HG03196 (cell line): Measurements from ENCODE around the gene OR2S2.
"Not testable (repeated sequence)": the region's sequence is repeated elsewhere in the genome, so short reads cannot be mapped to it uniquely, and the experiment has no call there.

Source experiments
- ATAC-seq: cut with Tn5 transposase; IDR thresholded peaks from one replicate; pipeline ENCODE4 v1.9.1; 2021; ENCODE audit not compliant: unreplicated experiment

Gene OR2S2, protein sequence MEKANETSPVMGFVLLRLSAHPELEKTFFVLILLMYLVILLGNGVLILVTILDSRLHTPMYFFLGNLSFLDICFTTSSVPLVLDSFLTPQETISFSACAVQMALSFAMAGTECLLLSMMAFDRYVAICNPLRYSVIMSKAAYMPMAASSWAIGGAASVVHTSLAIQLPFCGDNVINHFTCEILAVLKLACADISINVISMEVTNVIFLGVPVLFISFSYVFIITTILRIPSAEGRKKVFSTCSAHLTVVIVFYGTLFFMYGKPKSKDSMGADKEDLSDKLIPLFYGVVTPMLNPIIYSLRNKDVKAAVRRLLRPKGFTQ

DNA sequence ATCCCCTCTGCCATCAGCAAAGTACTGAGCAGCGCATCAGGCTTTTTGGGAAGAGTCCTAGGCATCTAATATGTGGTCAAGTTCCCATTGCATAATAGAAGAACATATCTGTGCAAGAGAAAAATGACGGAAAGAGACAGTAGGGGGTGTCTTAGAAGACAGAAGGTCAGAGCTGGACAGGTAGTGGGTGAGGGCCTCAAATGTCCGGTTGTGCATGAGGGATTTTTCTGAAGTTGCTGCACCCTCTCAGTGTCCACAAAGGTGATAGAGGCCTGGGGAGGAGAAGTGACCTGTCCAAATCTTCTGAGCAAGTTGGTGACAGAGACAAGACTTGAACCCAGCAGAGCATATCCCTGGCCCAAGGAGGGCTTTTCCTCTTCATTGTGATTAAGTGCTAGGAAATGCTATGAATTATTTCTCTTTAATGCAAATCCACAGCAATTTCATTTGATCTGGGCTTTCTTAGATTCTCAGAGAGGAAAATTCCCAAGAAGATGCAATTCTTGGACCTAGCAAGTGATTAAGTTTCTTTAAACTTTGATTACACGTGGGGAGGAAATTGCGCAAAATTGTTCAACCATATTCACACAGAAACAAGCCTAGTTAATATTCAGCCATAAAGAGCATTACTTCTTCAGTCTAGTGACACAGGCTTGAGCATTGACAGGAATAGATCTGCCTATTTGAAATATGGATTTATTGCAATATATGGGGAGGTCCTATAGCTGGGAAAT, at the start of gene OR2S2:
Gene OR2S2 (minus strand): TSS at position 51 of the 734 bp plus-strand sequence. CDS start 56 bp downstream, outside the sequence.
- ATAC-seq: no peak

DNA sequence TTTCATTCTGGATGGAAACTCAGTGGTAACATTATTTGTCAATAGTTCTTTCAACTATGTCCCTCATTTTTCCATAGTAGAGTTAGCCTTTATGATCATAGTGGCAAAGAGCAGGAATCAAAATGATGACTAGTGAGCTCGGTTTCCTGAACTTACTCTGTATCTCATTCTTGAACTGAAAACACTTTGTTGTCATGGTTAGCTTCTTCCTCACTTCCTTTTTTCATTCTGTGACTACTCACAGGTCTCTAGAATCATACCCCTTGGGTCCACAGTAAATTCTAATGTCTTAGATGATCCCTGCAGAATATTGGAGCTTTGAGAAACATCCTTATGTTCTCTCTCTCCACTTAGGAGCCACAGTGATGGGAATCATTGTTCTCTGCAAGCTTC, 49.4 kb upstream of the OR2S2 start:
- no peak for ATAC-seq

DNA sequence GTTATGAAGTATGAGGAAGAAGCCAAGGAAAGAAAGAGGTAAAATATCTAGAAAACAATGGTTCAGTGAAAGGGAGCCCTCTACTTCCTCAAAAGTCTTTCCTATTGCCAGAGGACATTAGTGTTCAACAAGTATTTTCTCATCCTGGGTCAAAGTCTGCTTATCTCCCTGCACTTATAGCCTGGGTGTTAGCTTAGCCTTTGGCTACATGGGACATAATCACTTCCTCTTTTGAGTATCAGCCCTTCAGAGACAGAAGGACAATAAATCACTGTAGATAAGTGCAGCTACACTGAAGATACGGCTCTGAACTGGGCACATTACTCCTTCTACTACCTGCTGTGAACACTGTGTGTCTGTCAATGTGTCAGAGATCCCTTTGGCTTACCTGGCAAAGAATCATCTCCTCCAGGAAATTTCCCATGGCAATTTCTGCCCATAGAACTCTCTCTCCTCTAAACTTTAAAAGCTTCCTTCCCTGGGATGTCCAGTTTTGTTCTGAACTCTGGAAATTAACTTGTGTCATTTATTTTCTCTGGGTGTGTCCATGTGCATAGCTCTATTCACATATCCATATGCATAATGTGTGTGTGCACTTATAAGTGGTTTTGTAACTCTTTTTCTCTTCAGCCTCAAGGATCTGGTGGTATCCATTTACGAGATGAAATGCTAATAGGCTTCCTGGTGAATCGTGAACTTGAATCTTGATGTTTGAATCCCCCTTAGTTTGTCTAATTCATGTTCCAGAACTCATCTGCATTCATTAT, 48.8 kb upstream of the OR2S2 start:
- no peak for ATAC-seq

DNA sequence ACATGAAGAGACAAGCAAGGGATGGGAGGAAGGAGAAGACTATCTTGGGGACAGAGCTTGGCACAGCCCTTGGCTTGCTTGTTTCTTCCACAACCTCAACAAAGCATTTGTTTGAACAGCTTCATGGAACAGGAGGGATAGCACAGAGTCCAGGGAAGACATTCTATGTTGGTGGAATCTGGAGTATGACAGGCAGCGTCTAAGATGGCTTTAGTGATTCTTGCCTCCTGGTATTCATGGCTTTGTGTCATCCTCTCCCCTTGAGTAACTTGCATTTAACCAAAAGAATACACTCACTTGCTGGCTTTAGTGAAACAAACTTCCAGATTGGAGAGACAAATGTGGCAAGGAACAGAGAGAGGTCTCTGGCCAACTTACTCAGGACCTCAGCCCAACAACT, 47.9 kb upstream of the OR2S2 start:
- no peak for ATAC-seq

DNA sequence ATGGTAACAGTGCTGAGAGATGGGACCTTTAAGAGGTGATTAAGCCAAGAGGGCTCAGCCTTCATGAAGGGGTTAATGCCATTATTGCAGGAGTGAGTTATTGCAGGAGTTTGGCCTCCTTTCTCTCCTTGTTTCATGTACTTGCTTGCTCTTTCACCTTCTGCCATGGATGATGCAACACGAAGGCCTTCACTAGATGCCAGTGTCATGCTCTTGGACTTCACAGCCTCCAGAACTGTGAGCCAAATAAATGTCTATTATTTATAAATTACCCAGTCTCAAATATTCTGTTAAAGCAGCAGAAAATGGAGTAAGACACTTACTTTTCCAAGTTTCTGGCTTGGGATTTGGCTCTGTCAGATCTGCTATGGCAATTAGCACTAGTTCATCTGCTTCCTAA, 40.4 kb upstream of the OR2S2 start:
- no peak for ATAC-seq

DNA sequence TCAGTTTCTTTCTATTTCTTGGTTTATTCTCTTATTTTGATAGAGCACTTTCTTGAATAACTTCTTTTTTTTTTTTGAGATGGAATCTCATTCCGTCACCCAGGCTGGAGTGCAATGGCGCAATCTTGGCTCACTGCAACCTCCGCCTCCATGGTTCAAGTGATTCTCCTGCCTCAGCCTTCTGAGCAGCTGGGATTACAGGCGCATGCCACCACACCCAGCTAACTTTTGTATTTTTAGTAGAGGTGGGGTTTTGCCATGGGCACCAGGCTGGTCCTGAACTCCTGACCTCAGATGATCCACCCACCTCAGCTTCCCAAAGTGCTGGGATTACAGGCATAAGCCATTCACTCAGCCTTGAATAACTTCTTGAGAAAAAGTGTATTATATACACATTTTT, 39.1 kb upstream of the OR2S2 start:
- ATAC-seq: not testable (repeated sequence)

DNA sequence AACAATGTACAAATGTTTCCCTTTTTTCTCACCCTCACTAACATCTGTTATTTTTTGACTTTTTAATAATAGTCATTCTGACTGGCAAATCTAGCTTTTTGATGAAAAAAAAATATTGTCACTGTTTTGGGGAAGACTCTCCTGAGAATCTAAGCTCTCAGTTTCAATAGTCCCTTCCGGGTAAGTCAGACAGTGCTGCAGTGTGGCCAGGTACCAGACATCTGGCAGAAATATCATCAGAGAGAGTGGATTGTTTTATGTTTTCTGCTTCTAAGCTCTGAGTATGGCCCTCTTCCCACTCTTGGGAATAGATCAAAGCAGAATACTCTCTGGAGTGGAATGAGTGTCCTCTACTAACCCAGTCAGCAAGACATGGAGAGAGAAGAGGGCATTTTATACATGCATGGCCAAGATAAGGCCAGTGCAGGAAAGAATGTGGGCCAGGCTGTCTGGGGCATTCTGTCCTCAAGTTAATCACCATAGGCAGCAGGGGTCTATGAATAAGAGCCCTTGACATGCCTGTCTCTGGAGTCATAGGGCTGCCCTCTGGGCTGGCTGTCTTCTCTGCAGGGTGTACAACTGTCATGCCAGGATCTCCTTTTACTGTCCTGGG, 38.5 kb upstream of the OR2S2 start:
- ATAC-seq: no peak

DNA sequence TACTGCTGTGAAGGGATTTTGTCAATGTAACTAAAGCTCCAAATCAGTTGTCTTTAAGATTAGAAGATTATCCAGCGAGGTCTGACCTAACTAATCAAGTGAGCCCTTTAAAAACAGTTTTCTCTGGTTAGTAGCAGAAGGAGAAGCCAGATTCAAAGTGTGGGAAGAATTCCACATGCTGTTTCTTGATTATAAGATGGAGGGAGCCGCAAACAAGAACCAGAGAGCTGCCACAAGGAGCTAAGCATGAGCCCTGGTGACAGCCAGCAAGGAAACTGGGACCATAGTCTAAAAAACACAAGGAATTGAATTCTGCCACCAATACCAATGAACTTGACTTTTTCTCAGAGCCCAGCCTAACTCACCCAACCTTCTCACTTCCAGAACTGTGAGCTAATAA, 37.0 kb upstream of the OR2S2 start:
- ATAC-seq: no peak

DNA sequence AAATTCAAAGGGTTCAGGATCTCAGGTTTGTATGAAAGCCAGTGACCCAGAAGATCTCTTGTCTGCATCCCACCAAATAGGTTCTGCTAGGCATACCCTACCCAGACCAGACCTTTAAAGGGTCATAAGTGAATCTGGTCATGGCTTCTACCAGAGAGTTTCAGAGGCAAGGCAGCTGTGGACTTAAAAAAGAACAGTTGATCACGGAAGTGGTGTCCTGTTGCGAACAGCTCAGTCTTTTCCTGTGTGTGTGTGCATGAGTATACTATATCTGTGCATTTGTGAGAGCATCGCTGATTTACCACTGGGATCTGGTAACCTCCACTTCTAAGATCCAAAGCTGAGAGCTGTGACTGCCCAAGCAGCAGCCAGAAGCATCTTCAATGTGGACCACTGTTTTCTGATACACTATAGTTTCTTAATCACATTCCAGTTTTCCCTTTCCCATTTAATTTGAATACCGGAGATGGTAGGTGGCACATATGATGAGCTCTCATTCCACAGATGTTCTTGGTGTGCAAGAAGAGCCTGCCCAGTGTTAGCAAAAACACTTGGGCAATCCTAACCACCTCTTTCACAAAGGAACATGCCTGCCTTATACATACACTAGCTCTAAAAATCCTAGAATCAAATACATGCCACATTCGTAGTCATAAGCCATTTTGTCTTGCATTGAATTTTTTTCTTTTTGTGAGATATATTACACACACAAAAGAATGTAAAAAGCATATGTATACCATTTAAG, 36.2 kb upstream of the OR2S2 start:
- no peak for ATAC-seq

DNA sequence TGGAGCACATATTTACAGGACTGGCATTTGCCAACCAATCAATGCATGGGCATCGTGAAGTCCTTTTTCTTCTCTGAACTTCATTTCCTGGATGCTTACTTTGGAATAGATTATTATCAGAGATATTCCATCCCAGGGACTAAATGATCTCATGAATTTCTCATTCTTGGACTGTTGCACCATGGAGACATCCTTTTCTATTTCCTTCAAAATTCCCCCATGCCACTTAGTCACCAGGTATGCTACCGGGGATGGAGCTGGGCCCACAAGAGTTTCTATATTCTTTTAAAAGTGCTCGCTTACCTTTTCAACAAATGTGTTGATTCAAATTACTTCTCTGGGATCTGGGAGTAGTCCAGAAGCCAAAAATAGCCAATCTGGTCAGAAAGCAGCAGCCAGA, 35.2 kb upstream of the OR2S2 start:
- ATAC-seq: not testable (repeated sequence)

DNA sequence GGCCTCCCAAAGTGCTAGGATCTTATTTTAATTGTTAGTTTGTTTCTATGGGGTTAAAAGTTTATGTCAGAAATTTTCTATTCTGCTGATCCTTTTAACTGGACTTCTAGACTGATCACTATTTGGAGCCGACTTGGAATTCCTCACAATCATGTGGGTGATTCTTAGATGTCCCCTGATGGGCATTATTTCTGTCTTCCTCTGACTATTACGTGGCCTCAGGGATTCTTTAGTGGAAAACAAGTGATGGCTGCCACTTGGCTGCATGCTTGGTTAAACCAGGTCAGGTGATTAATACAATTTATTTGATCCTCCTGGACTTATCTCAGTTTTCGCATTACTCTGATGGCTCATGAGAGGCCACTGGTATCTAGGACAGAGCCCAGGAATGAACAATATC, 32.2 kb upstream of the OR2S2 start:
- no peak for ATAC-seq

DNA sequence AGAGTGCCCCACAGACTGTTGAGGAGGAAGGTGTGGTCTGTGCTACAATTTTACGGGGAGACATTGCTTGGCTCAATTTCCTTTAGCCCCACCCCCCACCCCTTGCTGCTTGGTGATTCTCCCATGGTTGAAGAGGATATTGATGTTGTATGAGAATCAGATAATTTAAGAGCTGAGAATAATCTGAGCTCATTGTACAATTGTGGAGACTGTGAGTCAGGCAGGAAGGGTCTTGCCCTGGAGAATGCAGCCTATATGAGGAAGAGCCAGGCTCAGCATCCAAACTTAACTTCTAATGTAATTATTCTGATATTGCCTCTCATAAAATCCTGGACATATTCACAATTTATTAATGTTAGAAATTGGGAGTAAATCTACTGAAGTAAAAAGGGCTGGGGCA, 26.1 kb upstream of the OR2S2 start:
- ATAC-seq: no peak

DNA sequence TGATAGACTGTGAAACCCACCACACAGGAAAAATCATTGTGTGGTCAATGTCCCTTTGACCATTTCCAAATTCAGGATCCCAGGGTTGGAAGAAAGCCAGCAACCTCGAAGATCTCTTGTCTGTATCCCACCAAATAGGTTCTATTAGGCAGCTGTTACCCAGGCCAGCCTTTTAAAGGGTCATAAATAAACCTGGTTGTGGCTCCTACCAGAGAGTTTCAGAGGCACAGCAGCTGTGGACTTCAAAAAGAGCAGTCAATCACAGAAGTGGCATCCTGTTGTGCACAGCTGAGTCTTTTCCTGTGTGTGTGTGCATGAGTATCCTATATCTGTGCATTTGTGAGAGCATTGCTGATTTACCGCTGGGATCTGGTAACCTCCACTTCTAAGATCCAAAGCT, 23.7 kb upstream of the OR2S2 start:
- ATAC-seq: no peak

DNA sequence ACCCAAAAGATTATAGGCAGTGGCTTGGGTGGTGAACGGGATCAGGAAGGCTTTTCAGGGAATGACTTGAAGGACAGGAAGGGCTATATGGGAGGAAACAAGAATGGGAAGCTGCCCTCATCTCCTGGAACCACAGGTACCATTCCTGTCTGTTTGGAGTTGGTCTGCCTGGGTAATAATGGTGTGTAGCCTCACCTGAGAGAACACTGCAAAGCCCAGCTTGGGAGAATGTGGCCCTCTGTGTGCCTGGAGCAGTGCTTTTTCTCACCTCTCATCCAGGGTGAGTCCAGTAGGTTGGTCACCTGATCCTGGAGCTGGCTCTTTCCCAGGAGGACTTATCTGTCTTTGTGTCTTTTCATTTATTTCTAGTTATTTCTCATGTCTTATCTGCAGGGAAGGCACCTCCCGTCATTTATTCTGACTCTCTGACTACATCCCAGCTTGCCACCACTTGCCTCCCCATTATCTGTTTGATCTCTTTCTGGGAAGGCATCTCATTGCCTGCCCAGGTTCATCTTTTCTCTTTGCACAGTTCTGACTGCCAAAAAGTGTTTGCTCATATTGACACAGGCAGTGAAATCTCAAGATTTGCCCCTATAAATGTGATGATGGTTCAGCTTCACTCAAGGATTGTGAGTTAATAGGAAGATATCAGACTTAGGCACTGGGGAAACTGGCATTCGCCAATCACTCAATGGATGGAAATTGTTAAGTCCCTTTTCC, 22.5 kb upstream of the OR2S2 start:
- ATAC-seq: no peak

DNA sequence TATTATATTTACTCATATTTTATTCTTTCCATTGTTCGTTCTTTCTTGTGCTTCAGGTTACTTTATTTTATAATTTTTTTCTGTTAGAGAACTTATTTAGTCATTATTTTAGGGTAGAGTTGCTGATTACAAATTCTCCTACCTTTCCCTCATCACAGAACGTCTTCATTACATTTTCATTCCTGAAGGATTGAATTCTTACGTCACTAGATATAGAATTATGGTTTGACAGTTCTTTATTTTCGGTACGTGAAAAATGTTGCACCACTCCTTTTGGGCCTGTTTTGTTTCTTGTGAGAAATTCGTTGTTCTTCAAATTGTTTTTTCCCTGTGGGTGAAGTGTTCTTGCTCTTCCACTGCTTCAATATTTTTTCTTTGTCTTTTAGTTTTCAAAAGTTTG, 20.8 kb upstream of the OR2S2 start:
- ATAC-seq: no peak

DNA sequence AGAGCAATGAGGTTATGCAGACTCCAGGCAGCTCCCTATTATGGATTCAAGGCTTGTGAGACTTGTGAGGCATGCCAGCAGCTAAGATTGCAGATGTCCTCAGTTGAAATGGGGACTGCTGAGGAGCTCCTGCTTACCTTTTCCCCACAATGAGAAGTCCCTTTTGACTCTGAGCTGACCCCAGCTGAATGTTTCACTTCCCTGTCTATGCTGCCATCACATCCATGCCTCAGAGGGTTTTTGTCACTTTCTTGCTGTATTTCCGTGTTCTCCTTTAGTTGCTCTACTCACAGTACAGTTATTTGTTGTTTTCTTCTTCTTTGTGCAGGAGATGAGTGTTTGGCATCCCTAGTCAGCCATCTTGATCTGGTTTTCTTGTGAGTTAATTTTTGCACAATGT, 18.8 kb upstream of the OR2S2 start:
- no peak for ATAC-seq

DNA sequence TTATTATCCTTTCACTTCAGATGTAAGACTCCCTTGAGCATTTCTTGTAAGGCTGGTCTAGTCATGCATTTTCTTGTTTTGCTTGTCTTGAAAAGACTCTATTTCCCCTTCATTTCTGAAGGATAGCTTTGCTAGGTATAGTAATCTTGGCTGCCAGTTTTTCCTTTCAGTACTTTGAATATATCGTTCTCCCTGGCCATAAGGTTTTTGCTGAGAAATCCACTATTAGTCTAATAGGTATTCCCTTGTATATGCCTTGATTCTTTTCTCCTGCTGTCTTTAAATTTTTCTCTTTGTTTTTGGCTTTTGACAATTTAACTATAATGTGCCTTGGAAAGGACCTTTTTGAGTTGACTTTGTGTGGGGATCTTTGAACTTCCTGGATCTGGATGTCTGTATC, 16.8 kb upstream of the OR2S2 start:
- no peak for ATAC-seq

DNA sequence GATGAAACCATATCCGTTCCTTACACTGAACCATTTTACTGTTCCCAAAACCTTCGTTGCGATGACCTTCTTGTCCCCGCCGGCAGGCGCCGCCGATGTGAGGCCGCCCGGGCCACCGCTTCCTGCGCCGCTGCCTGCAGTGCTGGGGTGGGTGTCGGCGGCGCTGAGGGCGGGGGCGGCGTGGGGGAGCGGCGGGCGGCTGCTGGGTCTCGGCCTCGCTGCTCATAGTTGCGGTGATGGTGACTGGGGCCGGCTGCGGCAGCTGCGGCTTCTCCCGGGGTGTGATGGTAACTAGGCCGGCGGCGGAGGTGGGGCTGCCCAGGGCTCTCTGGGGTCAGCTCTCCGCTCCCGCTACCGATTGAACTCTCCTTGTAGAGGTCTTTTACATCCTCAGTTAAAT, 14.1 kb upstream of the OR2S2 start:
- ATAC-seq: no peak

DNA sequence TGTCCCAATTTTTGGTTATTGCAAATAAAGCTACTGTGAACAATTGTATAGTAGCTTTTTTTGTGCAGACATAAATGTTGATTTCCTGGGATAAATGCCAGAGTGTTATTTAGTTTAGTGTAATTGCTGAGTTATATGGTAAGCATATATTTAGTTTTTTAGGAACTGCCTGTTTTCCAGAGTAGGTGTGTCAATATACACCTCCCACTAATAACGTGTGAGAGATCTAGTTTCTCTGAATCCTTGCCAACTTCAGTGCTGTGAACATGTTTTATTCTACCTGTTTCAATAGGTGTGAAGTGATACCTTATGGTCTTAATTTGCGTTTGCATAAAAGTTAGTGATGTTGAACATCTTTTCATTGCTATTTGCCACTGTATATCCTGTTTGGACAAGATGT, 9.1 kb upstream of the OR2S2 start:
- no peak for ATAC-seq

DNA sequence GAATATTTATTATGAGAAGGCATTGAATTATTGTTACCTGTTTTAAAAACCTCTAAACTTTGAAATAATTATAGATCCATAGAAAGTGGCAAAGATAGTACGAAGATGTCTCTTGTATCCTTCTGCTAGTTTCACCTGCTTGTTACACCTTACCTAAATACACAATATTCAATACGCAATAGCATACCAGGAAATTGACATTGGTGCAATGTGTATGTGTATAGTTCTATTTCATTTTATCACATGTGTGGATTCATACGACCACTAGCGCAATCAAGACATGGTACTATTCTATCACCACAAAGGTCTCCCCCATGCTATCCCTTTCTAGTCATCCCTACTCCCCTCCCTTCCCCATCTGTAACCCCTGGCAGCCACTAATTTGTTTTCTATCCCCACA, 8.5 kb upstream of the OR2S2 start:
- no peak for ATAC-seq
